Right lobe of liver (tissue), 6 donors: Measurements from ENCODE around the gene PRKACB. TPM values are rescaled to one million over a fixed set of nuclear protein-coding genes. Genes with fewer than 3 reads are reported as not detected.

Source experiments
- ATAC-seq, 4 donors: fragments of 200-7000 bp; cut with Tn5 transposase; one replicate each; pipeline ENCODE4 v1.9.1; 2020; ENCODE audit warnings: mild to moderate bottlenecking in 4 of 4, moderate library complexity in 4 of 4
- DNase-seq, 3 donors: peaks; one replicate each; pipeline ENCODE4 v3.0.0-alpha.2; 2020
- H3K27ac ChIP-seq, 3 donors: fragments of 200-600 bp; one replicate each; pipeline ENCODE4 v1.8.0; 2022
- H3K27me3 ChIP-seq, 2 donors: fragments of 200-600 bp; one replicate each; pipeline ENCODE4 v1.8.0; 2022
- H3K36me3 ChIP-seq, 4 donors: fragments of 200-600 bp; sonication (generic) in 1 of 4; one replicate each; pipeline versions ENCODE4 v1.5.1 to v1.8.0; 2017 to 2022; ENCODE audit warnings: control low read depth in 1 of 4
- H3K4me1 ChIP-seq, 4 donors: fragments of 200-600 bp; sonication (generic) in 1 of 4; one replicate each; pipeline versions ENCODE4 v1.5.1 to v1.8.0; 2017 to 2022; ENCODE audit warnings: control low read depth in 1 of 4
- H3K4me3 ChIP-seq, 3 donors: fragments of 200-600 bp; one replicate each; pipeline ENCODE4 v1.8.0; 2022
- H3K9me3 ChIP-seq, 4 donors: fragments of 200-600 bp; sonication (generic) in 1 of 4; one replicate each; pipeline versions ENCODE4 v1.5.1 to v1.8.0; 2017 to 2022; ENCODE audit warnings: control low read depth in 1 of 4
- POLR2A ChIP-seq: fragments of 450-650 bp; IDR thresholded peaks from one replicate; pipeline ENCODE4 v1.6.1; 2017; ENCODE audit warnings: antibody characterized with exemption, mild to moderate bottlenecking
- WGBS: methylation state at CpG from one replicate; pipeline ENCODE4 v1.1.6; 2018; ENCODE audit warnings: low coverage, low lambda C conversion rate; ENCODE audit not compliant: insufficient coverage; ENCODE audit errors: missing lambda C conversion rate; 5-methylcytosine and 5-hydroxymethylcytosine counted together
- intact Hi-C, 2 donors: fragments of 100-400 bp; cut with DNase I; formaldehyde crosslinking; loops; one replicate each; pipeline versions ENCODE4 v1.11.2 to v1.14.1; 2022
- total RNA-seq, 6 experiments: library from RNA; depleted of rRNA in 2 of 6; stranded (reverse); fragments of >200 nt in 2 of 6; fragmentation: NEBNext Ultra II Directional in 3 of 6; extraction: Animal tissue kit (Norgen Biotek cat#: 25700) in 3 of 6; gene quantifications; one replicate each; pipeline versions ENCODE4 v1.1.0 to v1.2.4, GENCODE V29; 2016 to 2023
- TF ChIP-seq, protein P1 (sequence below), 4 donors: fragments of 200-600 bp in 3 of 4; fragments of 450-650 bp in 1 of 4; IDR thresholded peaks; one replicate each; pipeline versions ENCODE4 v1.5.1 to v1.8.0; 2016 to 2022; ENCODE audit warnings: antibody characterized with exemption in 4 of 4, mild to moderate bottlenecking in 2 of 4
- donor health status: DM: no; HTN: yes; CAD: no.
- donor health status: DM: no; HTN: no; CAD: no.
- donor health status: DM: no; HTN: no; CAD: no.
- donor health status: DM: no; HTN: yes; CAD: no.
- donor health status: DM: no; HTN: yes; CAD: no.

Gene PRKACB
- total RNA-seq, 6 experiments from 2014 or later = 11.1 to 19.7 (median 15.6) TPM

GRCh38 chr1:84166797-84167196 lies 22.7 kb downstream of the PRKACB start:
- Histone ChIP-seq H3K27ac (no peak overlapping the region), H3K4me1 (no peaks in the 10 kb centered on the region), H3K36me3 (no peaks in the 10 kb centered on the region), H3K9me3 (no peaks in the 10 kb centered on the region), H3K4me3 (no peak overlapping the region), H3K27me3 (no peaks in the 10 kb centered on the region)
- 95% methylated on average over 1 of the region's 1 CpG for WGBS
- TF ChIP-seq POLR2A = no peak
- TF ChIP-seq, protein P1, sequence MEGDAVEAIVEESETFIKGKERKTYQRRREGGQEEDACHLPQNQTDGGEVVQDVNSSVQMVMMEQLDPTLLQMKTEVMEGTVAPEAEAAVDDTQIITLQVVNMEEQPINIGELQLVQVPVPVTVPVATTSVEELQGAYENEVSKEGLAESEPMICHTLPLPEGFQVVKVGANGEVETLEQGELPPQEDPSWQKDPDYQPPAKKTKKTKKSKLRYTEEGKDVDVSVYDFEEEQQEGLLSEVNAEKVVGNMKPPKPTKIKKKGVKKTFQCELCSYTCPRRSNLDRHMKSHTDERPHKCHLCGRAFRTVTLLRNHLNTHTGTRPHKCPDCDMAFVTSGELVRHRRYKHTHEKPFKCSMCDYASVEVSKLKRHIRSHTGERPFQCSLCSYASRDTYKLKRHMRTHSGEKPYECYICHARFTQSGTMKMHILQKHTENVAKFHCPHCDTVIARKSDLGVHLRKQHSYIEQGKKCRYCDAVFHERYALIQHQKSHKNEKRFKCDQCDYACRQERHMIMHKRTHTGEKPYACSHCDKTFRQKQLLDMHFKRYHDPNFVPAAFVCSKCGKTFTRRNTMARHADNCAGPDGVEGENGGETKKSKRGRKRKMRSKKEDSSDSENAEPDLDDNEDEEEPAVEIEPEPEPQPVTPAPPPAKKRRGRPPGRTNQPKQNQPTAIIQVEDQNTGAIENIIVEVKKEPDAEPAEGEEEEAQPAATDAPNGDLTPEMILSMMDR (IDR thresholded peaks at IDR 0.05) = no peak
- ATAC-seq (no peak), DNase-seq (no peak)
- intact Hi-C loops = no loop called here

DNA sequence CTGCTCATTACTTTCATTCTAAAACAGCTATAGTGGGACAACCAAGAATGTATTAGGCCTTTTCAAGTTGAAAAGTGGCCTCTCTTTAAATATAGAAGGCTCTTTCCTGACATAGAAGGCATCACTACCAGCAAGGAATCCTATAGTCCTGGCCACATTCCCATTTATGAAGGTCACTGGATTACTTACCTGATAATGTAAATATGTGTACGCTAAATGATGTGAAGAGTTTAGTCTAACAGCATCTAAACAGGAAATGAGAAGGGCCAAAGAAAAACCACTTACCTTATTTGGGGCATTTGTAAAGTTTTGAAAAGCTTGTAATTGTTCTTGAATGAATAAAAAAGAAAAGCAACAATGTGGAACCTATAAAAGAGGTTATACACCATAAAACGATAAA lies 24.7 kb downstream of the PRKACB start:
- Histone ChIP-seq H3K36me3 (no peaks in the 10 kb centered on the region), H3K27ac (no peak overlapping the region), H3K9me3 (no peaks in the 10 kb centered on the region), H3K4me1 (no peaks in the 10 kb centered on the region), H3K27me3 (no peaks in the 10 kb centered on the region), H3K4me3 (no peak overlapping the region)
- TF ChIP-seq, protein P1 (IDR thresholded peaks at IDR 0.05) = no peak
- TF ChIP-seq POLR2A = no peak
- intact Hi-C loops = no loop called here
- ATAC-seq (no peak), DNase-seq (no peak)
- WGBS = 85% methylated on average over 2 of the region's 2 CpGs

DNA sequence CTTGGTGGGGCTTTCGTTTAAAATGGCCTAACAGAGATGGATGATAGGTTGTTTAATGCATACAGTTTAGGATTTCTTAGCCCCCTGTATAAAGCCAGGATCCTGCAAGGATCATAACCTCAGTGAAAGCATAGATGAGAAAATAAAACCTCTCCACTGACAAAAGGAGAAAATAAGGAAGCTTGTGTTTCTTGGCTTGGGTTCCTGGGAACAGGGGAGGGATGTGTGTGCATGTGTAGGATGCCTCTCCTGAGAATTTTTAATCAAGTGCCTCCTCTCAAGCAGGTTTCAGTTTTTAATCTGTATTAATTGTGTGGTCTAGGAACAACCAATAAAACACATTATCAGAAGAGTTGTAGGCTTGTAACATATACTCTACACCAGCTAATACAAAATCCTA lies 26.1 kb downstream of the PRKACB start:
- H3K9me3 ChIP-seq = no peaks in the 10 kb centered on the region
- intact Hi-C loops = no loop called here
- no peaks in the 10 kb centered on the region for H3K36me3 ChIP-seq
- H3K4me1 ChIP-seq = no peaks in the 10 kb centered on the region
- no peak for TF ChIP-seq POLR2A
- TF ChIP-seq, protein P1 (IDR thresholded peaks at IDR 0.05) = no peak
- DNase-seq (no peak), ATAC-seq (no peak)
- no peaks in the 10 kb centered on the region for H3K27me3 ChIP-seq
- no peak overlapping the region for H3K27ac ChIP-seq
- H3K4me3 ChIP-seq = no peak overlapping the region
- 92% methylated on average over 1 of the region's 1 CpG for WGBS

DNA sequence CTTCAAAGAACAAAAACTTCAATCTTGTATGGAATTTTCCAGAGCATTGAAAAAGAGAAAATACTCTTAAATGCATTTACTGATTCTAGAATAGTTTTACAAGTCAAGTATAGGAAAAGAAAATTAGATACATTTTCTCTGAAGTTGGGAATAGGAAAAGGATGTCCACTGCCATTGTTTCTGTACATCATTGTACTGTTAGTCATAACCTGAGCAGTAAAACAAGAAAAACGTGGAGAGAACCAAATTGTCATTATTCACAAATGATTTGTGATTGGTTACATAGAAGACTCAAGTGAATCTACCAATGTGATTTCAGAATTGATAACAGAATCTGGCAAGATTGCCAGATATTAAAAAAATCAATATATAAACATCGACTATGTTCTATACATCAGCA lies 27.4 kb downstream of the PRKACB start:
- ATAC-seq (no peak), DNase-seq (no peak)
- TF ChIP-seq, protein P1 (IDR thresholded peaks at IDR 0.05) = no peak
- no peak for TF ChIP-seq POLR2A
- no peaks in the 10 kb centered on the region for H3K27me3 ChIP-seq
- H3K27ac ChIP-seq = no peak overlapping the region
- no peaks in the 10 kb centered on the region for H3K4me1 ChIP-seq
- no peaks in the 10 kb centered on the region for H3K9me3 ChIP-seq
- no peaks in the 10 kb centered on the region for H3K36me3 ChIP-seq
- 93% methylated on average over 2 of the region's 2 CpGs for WGBS
- H3K4me3 ChIP-seq = no peak overlapping the region
- intact Hi-C loops = no loop called here

GRCh38 chr1:84174051-84174556 lies 30.0 kb downstream of the PRKACB start:
- H3K9me3 ChIP-seq = no peaks in the 10 kb centered on the region
- H3K4me1 ChIP-seq = no peaks in the 10 kb centered on the region
- ATAC-seq = no peak
- H3K27ac ChIP-seq = no peak overlapping the region
- DNase-seq = no peak
- 68% methylated on average over 4 of the region's 4 CpGs for WGBS
- no peaks in the 10 kb centered on the region for H3K27me3 ChIP-seq
- H3K36me3 ChIP-seq = no peaks in the 10 kb centered on the region
- TF ChIP-seq POLR2A = no peak
- TF ChIP-seq, protein P1 (IDR thresholded peaks at IDR 0.05) = no peak
- intact Hi-C loops = no loop called here
- H3K4me3 ChIP-seq = no peak overlapping the region
